GM18867 (cell line): Measurements from ENCODE around the gene RIMKLB.
"Not testable (repeated sequence)": the region's sequence is repeated elsewhere in the genome, so short reads cannot be mapped to it uniquely, and the experiment has no call there.

Source experiments
- ATAC-seq: cut with Tn5 transposase; IDR thresholded peaks from one replicate; pipeline ENCODE4 v1.9.1; 2021; ENCODE audit warnings: mild to moderate bottlenecking, moderate library complexity; ENCODE audit not compliant: unreplicated experiment

Gene RIMKLB

GRCh38 chr12:8689681-8690080, 8.1 kb upstream of the RIMKLB start:
- no peak for ATAC-seq

GRCh38 chr12:8692573-8692972, 5.2 kb upstream of the RIMKLB start:
- ATAC-seq: no peak

DNA sequence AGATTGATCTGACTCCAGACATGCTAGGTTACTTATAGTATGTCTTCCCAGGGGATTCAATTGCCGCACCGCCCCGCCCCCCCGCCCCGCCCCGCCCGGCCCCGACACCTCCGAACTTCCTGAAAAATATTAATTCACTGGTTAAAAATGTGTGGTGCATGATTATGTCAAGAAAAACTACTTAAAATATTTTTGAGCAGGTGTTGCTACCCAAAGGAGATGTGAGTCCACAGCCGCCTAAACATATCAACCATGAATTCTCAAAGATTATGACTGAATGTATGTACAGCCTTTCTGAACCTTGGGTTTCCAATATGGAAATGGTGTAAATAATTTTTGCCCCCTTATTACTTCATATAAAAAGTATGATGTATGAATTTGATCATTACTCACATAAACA, 2.7 kb upstream of the RIMKLB start:
- no peak for ATAC-seq

- no peak for ATAC-seq
These were observed 1.2 kb upstream of the RIMKLB start for GRCh38 chr12:8696442-8697090.

DNA sequence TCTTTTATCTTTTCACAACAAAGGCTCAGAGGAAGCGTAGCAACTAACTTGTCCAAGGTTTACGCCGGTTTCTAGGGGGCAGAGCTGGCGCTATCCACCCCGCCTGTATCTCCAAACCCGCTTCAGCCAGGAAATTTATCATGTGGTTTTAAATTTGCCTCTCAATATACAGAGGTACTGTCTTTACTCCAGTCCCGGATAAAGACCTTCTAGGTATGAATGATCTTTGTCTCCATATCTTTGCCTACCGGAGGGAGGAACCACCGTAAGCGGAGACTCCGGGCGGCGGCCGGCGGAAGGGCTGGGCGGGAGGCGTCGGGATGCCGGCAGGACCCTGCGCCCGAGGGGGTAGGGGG, 693 bp upstream of the RIMKLB start:
- peak; percentile 5 for ATAC-seq

DNA sequence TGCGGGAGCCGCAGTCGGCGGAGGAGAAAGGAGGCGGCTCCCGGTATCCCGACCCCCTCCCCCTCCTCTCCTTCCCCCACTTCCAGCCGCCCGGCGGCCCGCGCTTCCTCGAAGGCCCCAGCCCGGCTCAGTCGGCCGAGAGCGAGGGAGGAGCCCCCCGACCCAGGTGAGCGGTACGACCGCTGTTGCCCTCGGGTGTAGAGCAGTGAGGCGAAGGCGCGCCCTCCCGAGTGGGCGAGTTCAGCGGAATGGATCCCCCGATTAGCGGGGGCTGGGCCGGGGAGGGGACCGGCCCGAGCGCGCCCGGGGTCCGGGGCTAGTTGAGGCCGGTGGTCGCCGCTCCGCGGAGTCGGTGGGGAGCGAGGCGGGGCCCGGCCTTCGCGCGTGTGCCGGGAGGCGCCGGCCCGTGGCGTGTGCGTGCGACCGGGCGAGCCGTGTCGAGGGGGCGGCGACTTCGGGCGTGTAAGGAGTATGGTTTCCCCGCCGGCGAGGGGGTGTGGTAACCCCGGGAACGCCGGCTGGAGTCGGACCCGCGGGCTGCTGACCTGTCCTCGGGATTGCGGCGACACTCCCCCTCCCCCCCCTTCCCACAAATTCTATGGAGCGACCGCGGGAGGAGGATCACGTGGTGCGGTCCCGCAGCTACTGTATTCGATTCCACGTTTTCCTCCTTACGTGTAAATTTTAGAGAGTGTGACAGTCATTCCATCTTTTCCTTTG, 501 bp downstream of the RIMKLB start:
- peak; percentile 41 for ATAC-seq

GRCh38 chr12:8698879-8699278, 1.1 kb downstream of the RIMKLB start:
- no peak for ATAC-seq

GRCh38 chr12:8699714-8700113, 1.9 kb downstream of the RIMKLB start:
- ATAC-seq: no peak

- no peak for ATAC-seq
These were observed 3.4 kb downstream of the RIMKLB start for GRCh38 chr12:8701046-8701660.

GRCh38 chr12:8702159-8702558, 4.4 kb downstream of the RIMKLB start:
- no peak for ATAC-seq

DNA sequence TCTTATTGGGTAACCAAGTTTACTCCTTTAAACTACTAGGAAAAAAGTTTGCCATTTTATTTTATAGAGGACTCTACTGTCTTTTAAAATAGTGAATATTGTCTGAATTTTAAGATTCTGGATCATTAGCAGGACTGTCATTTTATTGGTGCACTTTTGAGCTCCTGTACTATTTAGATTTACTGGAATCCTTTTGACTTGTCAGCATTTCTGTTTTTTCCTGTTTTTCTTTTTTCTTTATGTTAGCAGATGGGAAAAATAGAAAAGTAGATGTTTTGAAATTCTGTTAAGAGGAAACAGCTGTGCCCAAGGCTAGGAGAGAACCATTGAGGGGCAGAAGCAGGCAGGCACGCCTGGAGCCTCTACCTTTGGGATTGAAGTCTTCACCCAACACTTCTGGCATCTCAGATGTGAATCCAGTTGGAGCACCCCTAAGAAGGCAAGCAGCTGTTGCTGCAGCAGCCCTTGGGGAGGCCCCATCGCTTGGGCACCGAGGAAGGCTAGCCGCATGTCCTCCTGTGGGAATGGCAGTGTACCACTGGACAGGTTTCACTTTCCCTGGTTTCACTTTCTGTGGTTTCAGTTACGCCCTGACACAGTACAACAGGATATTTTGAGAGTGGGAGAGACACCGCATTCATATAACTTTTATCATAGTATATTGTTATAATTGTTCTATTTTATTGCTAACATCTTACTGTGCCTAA, 11.5 kb downstream of the RIMKLB start:
- ATAC-seq: no peak

- ATAC-seq: no peak
These were observed 14.8 kb downstream of the RIMKLB start for GRCh38 chr12:8712572-8712971.

DNA sequence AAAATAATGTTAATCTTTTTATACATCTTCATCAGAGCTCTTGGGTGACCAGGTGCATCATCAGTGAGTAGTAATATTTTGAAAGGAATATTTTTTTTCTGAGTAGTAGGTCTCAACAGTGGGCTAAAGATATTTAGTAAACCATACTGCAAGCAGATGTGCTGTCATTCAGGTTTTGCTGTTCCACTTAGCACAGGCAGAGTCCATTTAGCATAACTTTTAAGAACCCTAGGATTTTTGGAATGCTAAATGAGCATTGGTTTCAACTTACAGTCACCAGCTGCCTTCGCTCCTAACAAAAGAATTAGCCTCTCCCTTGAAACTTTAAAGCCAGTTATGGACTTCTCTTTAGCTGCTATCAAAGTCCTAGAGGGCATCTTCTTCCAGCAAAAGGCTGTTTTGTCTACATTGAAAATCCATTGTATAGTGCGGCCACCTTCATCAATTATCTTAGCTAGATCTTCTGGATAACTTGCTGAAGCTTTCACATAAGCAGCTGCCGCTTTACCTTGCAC, 24.6 kb downstream of the RIMKLB start:
- ATAC-seq: no peak

- no peak for ATAC-seq
These were observed 37.1 kb downstream of the RIMKLB start for GRCh38 chr12:8734873-8735381.

DNA sequence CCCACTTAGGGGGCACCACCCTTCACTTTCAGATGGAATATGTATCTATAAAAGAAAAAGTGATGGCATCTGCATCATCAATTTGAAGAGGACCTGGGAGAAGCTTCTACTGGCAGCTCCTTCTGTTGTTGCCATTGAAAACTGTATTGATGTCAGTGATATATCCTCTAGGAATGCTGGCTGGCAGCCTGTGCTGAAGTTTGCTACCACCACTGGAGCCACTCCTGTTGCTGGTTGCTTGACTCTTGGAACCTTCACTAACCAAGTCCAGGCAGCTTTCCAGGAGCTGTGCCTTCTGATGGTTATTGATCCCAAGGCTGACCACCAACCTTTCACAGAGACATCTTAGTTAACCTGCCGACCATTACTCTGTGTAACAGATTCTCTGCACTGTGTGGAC, 44.7 kb downstream of the RIMKLB start:
- ATAC-seq: no peak

DNA sequence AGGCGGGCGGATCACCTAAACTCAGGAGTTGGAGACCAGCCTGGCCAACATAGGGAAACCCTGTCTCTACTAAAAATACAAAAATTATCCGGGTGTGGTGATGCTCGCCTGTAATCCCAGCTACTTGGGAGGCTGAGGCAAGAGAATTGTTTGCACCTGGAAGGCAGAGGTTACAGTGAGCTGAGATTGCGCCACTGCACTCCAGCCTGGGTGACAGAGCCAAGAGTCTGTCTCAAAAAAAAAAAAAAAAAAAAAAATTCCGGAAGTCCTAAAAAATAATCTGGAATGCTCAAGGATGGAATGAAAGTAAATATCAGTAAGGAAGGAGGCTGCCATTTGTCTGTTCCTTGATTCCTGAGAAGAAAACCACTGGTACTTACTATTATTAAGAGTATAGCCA, 45.3 kb downstream of the RIMKLB start:
- ATAC-seq: not testable (repeated sequence)

DNA sequence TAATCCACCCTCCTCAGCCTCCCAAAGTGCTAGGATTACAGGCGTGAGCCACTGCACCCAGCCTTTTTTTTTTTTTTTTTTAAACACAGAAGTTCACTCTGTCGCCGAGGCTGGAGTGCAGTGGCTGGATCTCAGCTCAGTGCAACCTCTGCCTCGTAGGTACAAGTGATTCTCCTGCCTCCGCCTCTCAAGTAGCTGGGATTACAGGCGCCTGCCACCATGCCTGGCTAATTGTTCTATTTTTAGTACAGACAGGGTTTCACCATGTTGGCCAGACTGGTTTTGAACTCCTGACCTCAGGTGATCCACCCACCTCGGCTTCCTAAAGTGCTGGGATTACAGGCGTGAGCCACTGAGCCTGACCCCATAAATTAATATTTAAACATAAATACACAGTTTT, 47.8 kb downstream of the RIMKLB start:
- ATAC-seq: not testable (repeated sequence)

DNA sequence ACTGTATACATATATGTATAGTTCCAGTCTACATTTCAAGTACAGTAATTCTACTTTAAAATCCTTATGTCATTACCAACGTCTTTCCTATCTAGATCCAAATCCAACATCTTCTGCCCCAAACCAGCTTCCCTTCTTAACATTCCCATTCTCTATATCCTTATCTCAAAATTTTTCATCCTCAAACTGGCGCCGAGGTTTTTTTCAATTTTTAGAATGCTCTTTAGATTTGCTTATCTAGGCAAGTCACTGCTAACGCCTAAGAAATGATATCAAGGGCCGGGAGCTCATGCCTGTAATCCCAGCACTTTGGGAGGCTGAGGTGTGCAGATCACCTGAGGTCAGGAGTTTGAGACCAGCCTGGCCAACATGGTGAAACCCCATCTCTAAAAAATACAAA, 48.3 kb downstream of the RIMKLB start:
- ATAC-seq: no peak

GRCh38 chr12:8760076-8760475, 62.3 kb downstream of the RIMKLB start:
- ATAC-seq: not testable (repeated sequence)

- not testable (repeated sequence) for ATAC-seq
These were observed 64.9 kb downstream of the RIMKLB start for GRCh38 chr12:8762701-8763100.

DNA sequence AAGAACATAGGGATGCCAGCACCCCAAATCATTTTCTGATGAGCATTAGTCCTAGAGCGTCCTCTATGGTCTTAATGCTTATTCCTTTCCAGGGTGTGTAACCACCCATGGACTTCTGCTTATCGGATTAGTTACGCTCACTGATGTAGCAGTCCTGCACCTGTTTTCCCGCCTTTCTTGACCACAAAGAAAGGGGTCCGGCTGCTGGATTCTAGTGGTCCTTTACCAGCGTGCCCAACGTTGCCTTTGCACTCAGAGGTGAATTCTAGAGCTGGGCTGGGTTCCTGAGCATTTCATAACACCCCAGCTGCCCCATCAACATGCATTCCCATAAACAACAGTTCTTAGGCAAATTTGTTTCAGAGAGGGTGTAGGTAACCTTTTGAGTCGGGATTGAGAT, 68.3 kb downstream of the RIMKLB start:
- ATAC-seq: not testable (repeated sequence)
